Activated gamma-delta T cell treated with Interleukin-2 at 50 U/mL for 16 hours (primary cell): ENCODE measurements around the gene BCORL1.

ENCODE experiments used
- DNase-seq: peaks from one replicate; pipeline ENCODE4 v3.0.0-alpha.2; 2020

The BCORL1 gene

GRCh38 chrX:130071611-130072344 is 89.3 kb downstream of the BCORL1 start:
- DNase-seq: no peak

GRCh38 chrX:130072345-130072740 is 89.9 kb downstream of the BCORL1 start:
- no peak for DNase-seq

GRCh38 chrX:130075777-130076176 is 93.3 kb downstream of the BCORL1 start:
- DNase-seq: no peak

- DNase-seq: peak; percentile 60
Measured at GRCh38 chrX:130079824-130080406, 97.5 kb downstream of the BCORL1 start.

- no peak for DNase-seq
Measured at GRCh38 chrX:130080791-130081367, 98.4 kb downstream of the BCORL1 start.

- no peak for DNase-seq
Measured at GRCh38 chrX:130081421-130082045, 99.1 kb downstream of the BCORL1 start.

- peak; percentile 55 for DNase-seq
Measured at GRCh38 chrX:130082244-130083106, 100.0 kb downstream of the BCORL1 start.

GRCh38 chrX:130083107-130083490 is 100.7 kb downstream of the BCORL1 start:
- DNase-seq: no peak

- DNase-seq: no peak
Measured at GRCh38 chrX:130083656-130084382, 101.4 kb downstream of the BCORL1 start.

GRCh38 chrX:130084631-130085237 is 102.3 kb downstream of the BCORL1 start:
- no peak for DNase-seq

- DNase-seq: no peak
Measured at GRCh38 chrX:130085551-130086446, 103.4 kb downstream of the BCORL1 start.

GRCh38 chrX:130086447-130087206 is 104.2 kb downstream of the BCORL1 start:
- DNase-seq: peak; percentile 72

- DNase-seq: no peak
Measured at GRCh38 chrX:130090364-130090763, 107.9 kb downstream of the BCORL1 start.

- DNase-seq: peak; percentile 89
Measured at GRCh38 chrX:130091980-130092522, 109.6 kb downstream of the BCORL1 start.

GRCh38 chrX:130093271-130093670 is 110.8 kb downstream of the BCORL1 start:
- no peak for DNase-seq

GRCh38 chrX:130094696-130095095 is 112.3 kb downstream of the BCORL1 start:
- peak; percentile 19 for DNase-seq

- DNase-seq: no peak
Measured at GRCh38 chrX:130095249-130096030, 113.0 kb downstream of the BCORL1 start.

- DNase-seq: no peak
Measured at GRCh38 chrX:130097507-130098209, 115.2 kb downstream of the BCORL1 start.
